KMS-11 (cell line): ENCODE results near the gene TMEM19.

Experiments
- H2AFZ ChIP-seq: fragments of 200-600 bp; sonication (generic); 2 replicates; pipeline ENCODE4 v1.6.1; 2016; ENCODE audit warnings: antibody characterized with exemption, mixed run types, low read depth
- H3K27ac ChIP-seq: fragments of 200-600 bp; sonication (generic); 2 replicates; pipeline ENCODE4 v1.6.1; 2016; ENCODE audit warnings: mild to moderate bottlenecking, mixed run types
- H3K27me3 ChIP-seq: fragments of 200-600 bp; sonication (generic); 2 replicates; pipeline ENCODE4 v1.6.1; 2017; ENCODE audit warnings: mild to moderate bottlenecking, low read depth, mixed run types, moderate library complexity; ENCODE audit not compliant: insufficient read depth
- H3K36me3 ChIP-seq: fragments of 200-600 bp; sonication (generic); 2 replicates; pipeline ENCODE4 v1.6.1; 2017; ENCODE audit warnings: mild to moderate bottlenecking, mixed run types; ENCODE audit not compliant: insufficient read depth
- H3K4me1 ChIP-seq: fragments of 200-600 bp; sonication (generic); 2 replicates; pipeline ENCODE4 v1.6.1; 2016; ENCODE audit warnings: mild to moderate bottlenecking, low read depth, mixed run types; ENCODE audit not compliant: poor library complexity, severe bottlenecking
- H3K4me2 ChIP-seq: fragments of 200-600 bp; sonication (generic); 2 replicates; pipeline ENCODE4 v1.7.0; 2016; ENCODE audit warnings: mild to moderate bottlenecking, mixed run types
- H3K4me3 ChIP-seq: fragments of 200-600 bp; sonication (generic); IDR thresholded peaks from 2 replicates; pipeline ENCODE4 v1.6.1; 2017; ENCODE audit warnings: low read depth, low read length, mixed read lengths; ENCODE audit not compliant: insufficient read depth
- H3K79me2 ChIP-seq: fragments of 200-600 bp; sonication (generic); 2 replicates; pipeline ENCODE4 v1.6.1; 2016; ENCODE audit warnings: low read depth, mixed run types; ENCODE audit not compliant: insufficient read depth
- H3K9ac ChIP-seq: fragments of 200-600 bp; sonication (generic); 2 replicates; pipeline ENCODE4 v1.6.1; 2016; ENCODE audit warnings: mild to moderate bottlenecking, mixed run types
- H4K20me1 ChIP-seq: fragments of 200-600 bp; sonication (generic); 2 replicates; pipeline ENCODE4 v1.6.1; 2016; ENCODE audit warnings: mild to moderate bottlenecking, mixed run types; ENCODE audit not compliant: insufficient read depth
- TF ChIP-seq, protein P1 (sequence below): fragments of 200-600 bp; sonication (generic); conservative IDR thresholded peaks from 2 replicates; pipeline ENCODE4 v1.6.1; 2017; ENCODE audit warnings: low read depth, mild to moderate bottlenecking, antibody characterized with exemption, low read length, moderate library complexity, mixed read lengths

The TMEM19 gene

GRCh38 chr12:71640316-71640715 is 45.6 kb upstream of the TMEM19 start:
- Histone ChIP-seq H3K4me2 (no peak overlapping the region), H3K4me3 (no peak overlapping the region), H3K27ac (no peak overlapping the region), H3K36me3 (peaks cover 26% of the 10 kb centered on the region; the same call in 1 of the 2 replicates), H3K4me1 (peaks cover 18% of the 10 kb centered on the region), H4K20me1 (no peaks in the 10 kb centered on the region), H3K79me2 (no peaks in the 10 kb centered on the region), H3K9ac (no peak overlapping the region), H3K27me3 (no peaks in the 10 kb centered on the region), H2AFZ (no peak overlapping the region)
- TF ChIP-seq, protein P1, sequence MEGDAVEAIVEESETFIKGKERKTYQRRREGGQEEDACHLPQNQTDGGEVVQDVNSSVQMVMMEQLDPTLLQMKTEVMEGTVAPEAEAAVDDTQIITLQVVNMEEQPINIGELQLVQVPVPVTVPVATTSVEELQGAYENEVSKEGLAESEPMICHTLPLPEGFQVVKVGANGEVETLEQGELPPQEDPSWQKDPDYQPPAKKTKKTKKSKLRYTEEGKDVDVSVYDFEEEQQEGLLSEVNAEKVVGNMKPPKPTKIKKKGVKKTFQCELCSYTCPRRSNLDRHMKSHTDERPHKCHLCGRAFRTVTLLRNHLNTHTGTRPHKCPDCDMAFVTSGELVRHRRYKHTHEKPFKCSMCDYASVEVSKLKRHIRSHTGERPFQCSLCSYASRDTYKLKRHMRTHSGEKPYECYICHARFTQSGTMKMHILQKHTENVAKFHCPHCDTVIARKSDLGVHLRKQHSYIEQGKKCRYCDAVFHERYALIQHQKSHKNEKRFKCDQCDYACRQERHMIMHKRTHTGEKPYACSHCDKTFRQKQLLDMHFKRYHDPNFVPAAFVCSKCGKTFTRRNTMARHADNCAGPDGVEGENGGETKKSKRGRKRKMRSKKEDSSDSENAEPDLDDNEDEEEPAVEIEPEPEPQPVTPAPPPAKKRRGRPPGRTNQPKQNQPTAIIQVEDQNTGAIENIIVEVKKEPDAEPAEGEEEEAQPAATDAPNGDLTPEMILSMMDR = no peak

GRCh38 chr12:71641390-71641789 is 44.5 kb upstream of the TMEM19 start:
- no peak overlapping the region for H3K4me2 ChIP-seq
- no peaks in the 10 kb centered on the region for H3K79me2 ChIP-seq
- H3K27me3 ChIP-seq = no peaks in the 10 kb centered on the region
- H3K27ac ChIP-seq = no peak overlapping the region
- no peak overlapping the region for H3K4me3 ChIP-seq
- H3K36me3 ChIP-seq = peaks cover 24% of the 10 kb centered on the region; the same call in 1 of the 2 replicates
- TF ChIP-seq, protein P1 = no peak
- H2AFZ ChIP-seq = no peak overlapping the region
- H3K9ac ChIP-seq = no peak overlapping the region
- H4K20me1 ChIP-seq = no peaks in the 10 kb centered on the region
- H3K4me1 ChIP-seq = peaks cover 18% of the 10 kb centered on the region

DNA sequence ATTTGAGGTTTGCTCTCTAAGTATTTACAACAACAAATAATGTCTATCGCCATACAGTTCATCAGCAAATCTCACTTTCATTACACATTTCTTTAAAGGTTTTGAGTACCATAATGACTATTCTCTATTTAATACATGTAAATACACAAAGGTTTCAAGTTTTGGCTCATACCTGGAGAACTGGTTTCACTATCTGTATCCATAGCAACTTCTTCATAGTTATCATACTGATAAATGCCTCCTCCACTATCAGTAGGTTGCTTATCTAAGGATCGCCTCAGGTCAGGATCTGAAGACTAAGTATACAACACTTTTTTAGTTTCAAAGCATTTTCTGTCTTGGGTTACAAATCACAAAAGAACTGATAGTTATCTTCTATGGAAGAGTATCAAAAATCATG is 43.6 kb upstream of the TMEM19 start:
- no peak overlapping the region for H3K9ac ChIP-seq
- H3K4me1 ChIP-seq = peaks cover 12% of the 10 kb centered on the region
- peaks cover 24% of the 10 kb centered on the region; the same call in 1 of the 2 replicates for H3K36me3 ChIP-seq
- no peaks in the 10 kb centered on the region for H3K27me3 ChIP-seq
- H3K4me2 ChIP-seq = no peak overlapping the region
- TF ChIP-seq, protein P1 = no peak
- no peak overlapping the region for H3K27ac ChIP-seq
- no peaks in the 10 kb centered on the region for H3K79me2 ChIP-seq
- no peaks in the 10 kb centered on the region for H4K20me1 ChIP-seq
- H2AFZ ChIP-seq = no peak overlapping the region
- no peak overlapping the region for H3K4me3 ChIP-seq

DNA sequence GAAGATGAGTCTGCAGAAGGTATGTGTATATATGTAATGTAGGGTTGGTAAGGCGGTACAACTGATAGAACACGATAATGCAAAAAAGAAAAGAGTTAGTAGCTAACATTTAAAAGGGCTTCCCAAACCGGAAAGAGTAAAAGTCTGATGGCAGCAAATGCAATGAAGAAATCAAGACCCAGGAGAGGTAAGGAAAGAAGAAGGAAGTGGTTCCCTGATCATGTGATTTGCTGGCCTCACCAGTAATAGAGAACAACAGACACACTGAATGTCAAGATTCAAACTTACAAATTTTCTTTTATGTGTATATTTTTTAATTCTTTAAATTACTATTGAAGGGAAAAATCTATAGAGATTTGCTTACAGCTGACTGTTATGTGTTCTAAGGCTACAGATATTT is 40.6 kb upstream of the TMEM19 start:
- H4K20me1 ChIP-seq = no peaks in the 10 kb centered on the region; the same call in 1 of the 2 replicates
- no peak overlapping the region for H3K4me2 ChIP-seq
- peaks cover 10% of the 10 kb centered on the region for H3K4me1 ChIP-seq
- H2AFZ ChIP-seq = no peak overlapping the region
- peaks cover 6% of the 10 kb centered on the region; the same call in 1 of the 2 replicates for H3K79me2 ChIP-seq
- no peak overlapping the region for H3K27ac ChIP-seq
- no peaks in the 10 kb centered on the region for H3K27me3 ChIP-seq
- TF ChIP-seq, protein P1 = no peak
- H3K36me3 ChIP-seq = peaks cover 24% of the 10 kb centered on the region; the same call in 1 of the 2 replicates
- H3K9ac ChIP-seq = no peak overlapping the region
- no peak overlapping the region for H3K4me3 ChIP-seq
